Adrenal gland (tissue), 5 donors: ENCODE results near the gene NCF4.

ENCODE experiments used
- CTCF ChIP-seq, 6 experiments: fragments of 450-650 bp in 4 of 6; fragments of 200-600 bp in 2 of 6; sonication (generic) in 1 of 6; IDR thresholded peaks; 1 replicate in 5 of 6; 2 replicates in 1 of 6; pipeline versions ENCODE4 v1.5.1 to v1.8.0; 2016 to 2021; ENCODE audit warnings: antibody characterized with exemption in 6 of 6, mild to moderate bottlenecking in 2 of 6, moderate library complexity in 1 of 6
- POLR2A ChIP-seq, 2 donors: fragments of 450-650 bp; IDR thresholded peaks; one replicate each; pipeline ENCODE4 v1.6.1; 2017; ENCODE audit warnings: antibody characterized with exemption in 2 of 2, mild to moderate bottlenecking in 2 of 2, moderate library complexity in 1 of 2
- donor health status: DM: no; HTN: no; CAD: no.

- TF ChIP-seq POLR2A (IDR thresholded peaks at IDR 0.05) (no peak), CTCF (IDR thresholded peaks at IDR 0.05) (no peak)
These were observed 46.0 kb upstream of the NCF4 start for GRCh38 chr22:36814801-36815200.
